Tibial nerve (tissue), 4 donors: ENCODE results near the gene CUTA.

Experiments
- EP300 ChIP-seq, 2 donors: sonication (generic); formaldehyde crosslinking; IDR thresholded peaks; one replicate each; pipeline ENCODE4 v1.6.1; 2017; ENCODE audit warnings: antibody characterized with exemption in 2 of 2, mild to moderate bottlenecking in 1 of 2
- TF ChIP-seq, protein P1 (sequence below), 5 experiments: fragments of 200-600 bp in 3 of 5; fragments of 450-650 bp in 2 of 5; sonication (generic) in 3 of 5; IDR thresholded peaks; one replicate each; pipeline ENCODE4 v1.5.1; 2016 to 2019; ENCODE audit warnings: antibody characterized with exemption in 5 of 5, mild to moderate bottlenecking in 3 of 5, moderate library complexity in 2 of 5

DNA sequence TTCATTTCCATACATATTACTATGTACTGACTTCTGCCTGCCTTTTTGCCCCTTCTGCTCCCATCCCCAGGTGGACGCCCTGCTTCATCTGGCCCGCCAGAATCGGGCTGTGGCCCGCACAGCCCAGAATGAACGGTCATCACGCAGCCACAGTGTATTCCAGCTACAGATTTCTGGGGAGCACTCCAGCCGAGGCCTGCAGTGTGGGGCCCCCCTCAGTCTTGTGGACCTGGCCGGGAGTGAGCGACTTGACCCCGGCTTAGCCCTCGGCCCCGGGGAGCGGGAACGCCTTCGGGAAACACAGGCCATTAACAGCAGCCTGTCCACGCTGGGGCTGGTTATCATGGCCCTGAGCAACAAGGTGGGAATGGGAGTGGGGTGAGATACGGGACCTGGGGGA, 11.8 kb downstream of the CUTA start:
- TF ChIP-seq, protein P1, sequence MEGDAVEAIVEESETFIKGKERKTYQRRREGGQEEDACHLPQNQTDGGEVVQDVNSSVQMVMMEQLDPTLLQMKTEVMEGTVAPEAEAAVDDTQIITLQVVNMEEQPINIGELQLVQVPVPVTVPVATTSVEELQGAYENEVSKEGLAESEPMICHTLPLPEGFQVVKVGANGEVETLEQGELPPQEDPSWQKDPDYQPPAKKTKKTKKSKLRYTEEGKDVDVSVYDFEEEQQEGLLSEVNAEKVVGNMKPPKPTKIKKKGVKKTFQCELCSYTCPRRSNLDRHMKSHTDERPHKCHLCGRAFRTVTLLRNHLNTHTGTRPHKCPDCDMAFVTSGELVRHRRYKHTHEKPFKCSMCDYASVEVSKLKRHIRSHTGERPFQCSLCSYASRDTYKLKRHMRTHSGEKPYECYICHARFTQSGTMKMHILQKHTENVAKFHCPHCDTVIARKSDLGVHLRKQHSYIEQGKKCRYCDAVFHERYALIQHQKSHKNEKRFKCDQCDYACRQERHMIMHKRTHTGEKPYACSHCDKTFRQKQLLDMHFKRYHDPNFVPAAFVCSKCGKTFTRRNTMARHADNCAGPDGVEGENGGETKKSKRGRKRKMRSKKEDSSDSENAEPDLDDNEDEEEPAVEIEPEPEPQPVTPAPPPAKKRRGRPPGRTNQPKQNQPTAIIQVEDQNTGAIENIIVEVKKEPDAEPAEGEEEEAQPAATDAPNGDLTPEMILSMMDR (IDR thresholded peaks at IDR 0.05): no peak
- TF ChIP-seq EP300 (IDR thresholded peaks at IDR 0.05): no peak
